Stomach (tissue), 9 donors: ENCODE data around the gene EPB41L2. TPM values are rescaled to one million over a fixed set of nuclear protein-coding genes. Genes with fewer than 3 reads are reported as not detected.
A peak's percentile ranks its signal among the peaks of the same experiment; 100 is the strongest.

Experiments used
- DNase-seq, 2 donors: peaks; one replicate each; pipeline versions ENCODE4 v3.0.0 to v3.0.0-alpha.2; 2013 to 2019
- H3K27ac ChIP-seq, 5 donors: fragments of 200-600 bp in 4 of 5; sonication (generic) in 4 of 5; one replicate each; pipeline ENCODE4 v1.5.1; 2013 to 2019; ENCODE audit warnings: mild to moderate bottlenecking in 1 of 5, moderate library complexity in 1 of 5
- H3K27me3 ChIP-seq, 3 donors: fragments of 200-600 bp; sonication (generic); one replicate each; pipeline ENCODE4 v1.5.1; 2017 to 2019; ENCODE audit warnings: mixed run types in 1 of 3
- H3K36me3 ChIP-seq, 4 donors: fragments of 200-600 bp; sonication (generic); 1 replicate in 3 of 4; 2 replicates in 1 of 4; pipeline ENCODE4 v1.5.1; 2016 to 2019
- H3K4me1 ChIP-seq, 4 donors: fragments of 200-600 bp; sonication (generic); one replicate each; pipeline ENCODE4 v1.5.1; 2016 to 2019
- H3K4me3 ChIP-seq, 4 donors: fragments of 200-600 bp; sonication (generic) in 3 of 4; one replicate each; pipeline ENCODE4 v1.5.1; 2016 to 2019; ENCODE audit warnings: mild to moderate bottlenecking in 1 of 4
- H3K9me3 ChIP-seq, 4 donors: fragments of 200-600 bp; sonication (generic); one replicate each; pipeline ENCODE4 v1.5.1; 2016 to 2019
- CTCF ChIP-seq, 7 experiments: fragments of 450-650 bp in 4 of 7; fragments of 200-600 bp in 3 of 7; sonication (generic) in 3 of 7; IDR thresholded peaks; one replicate each; pipeline ENCODE4 v1.5.1; 2016 to 2019; ENCODE audit warnings: antibody characterized with exemption in 7 of 7, control low read depth in 2 of 7, mild to moderate bottlenecking in 1 of 7
- EP300 ChIP-seq: sonication (generic); formaldehyde crosslinking; IDR thresholded peaks from one replicate; pipeline ENCODE4 v1.6.1; 2017; ENCODE audit warnings: antibody characterized with exemption
- POLR2A ChIP-seq, 4 donors: fragments of 450-650 bp; IDR thresholded peaks; one replicate each; pipeline ENCODE4 v1.6.1; 2016; ENCODE audit warnings: antibody characterized with exemption in 4 of 4, control low read depth in 2 of 4, mild to moderate bottlenecking in 1 of 4, moderate library complexity in 1 of 4
- POLR2AphosphoS5 ChIP-seq, 3 donors: sonication (generic); formaldehyde crosslinking; IDR thresholded peaks; one replicate each; pipeline ENCODE4 v1.6.1; 2016; ENCODE audit warnings: antibody characterized with exemption in 3 of 3
- WGBS, 5 donors: extraction: QIAGEN DNeasy Blood & Tissue Kit in 3 of 5; methylation state at CpG; one replicate each; pipeline versions ENCODE4 v1.1.5 to v1.1.7; 2013 to 2018; 5-methylcytosine and 5-hydroxymethylcytosine counted together
- intact Hi-C: fragments of 100-400 bp; cut with DNase I; formaldehyde crosslinking; loops from one replicate; pipeline ENCODE4 v1.15.1; 2023; ENCODE audit warnings: low total_unique reads
- polyA plus RNA-seq, 3 donors: library from polyadenylated mRNA; stranded (reverse); fragments of 200-250 nt; gene quantifications; one replicate each; pipeline ENCODE4 v1.2.3, GENCODE V29; 2013
- total RNA-seq, 5 donors: library from RNA; depleted of rRNA; stranded (reverse); fragments of >200 nt; gene quantifications; one replicate each; pipeline versions ENCODE4 v1.1.0 to v1.2.3, GENCODE V29; 2014 to 2016
- donor health status: healthy with polysubstance abuse.
- donor health status: Bipolar disorder and iron deficiency.
- donor health status: healthy.

Gene EPB41L2
- total and polyA plus RNA-seq, 8 donors: 12.5 to 238 (median 30.2) TPM

GRCh38 chr6:131049608-131050007 lies 13.4 kb downstream of the EPB41L2 start:
- 81 to 97% (median 93%) methylated on average over 3 of the region's 3 CpGs for WGBS, 5 donors
- intact Hi-C loops: no loop called here
- H3K4me1 ChIP-seq: peaks cover 0 to 4% (median 0%) of the 10 kb centered on the region in 4 donors
- peaks cover 0 to 11% (median 4%) of the 10 kb centered on the region in 4 donors for H3K36me3 ChIP-seq
- DNase-seq: peak in 1 of 2 donors; percentile 12
- H3K27me3 ChIP-seq: no peaks in the 10 kb centered on the region
- no peak overlapping the region for H3K4me3 ChIP-seq
- no peak overlapping the region for H3K27ac ChIP-seq
- peaks cover 10 to 16% (median 13%) of the 10 kb centered on the region in 4 donors for H3K9me3 ChIP-seq
- TF ChIP-seq CTCF (IDR thresholded peaks at IDR 0.05): no peak
- TF ChIP-seq EP300: no peak
- TF ChIP-seq POLR2AphosphoS5 (IDR thresholded peaks at IDR 0.05): no peak
- no peak for TF ChIP-seq POLR2A (IDR thresholded peaks at IDR 0.05)

DNA sequence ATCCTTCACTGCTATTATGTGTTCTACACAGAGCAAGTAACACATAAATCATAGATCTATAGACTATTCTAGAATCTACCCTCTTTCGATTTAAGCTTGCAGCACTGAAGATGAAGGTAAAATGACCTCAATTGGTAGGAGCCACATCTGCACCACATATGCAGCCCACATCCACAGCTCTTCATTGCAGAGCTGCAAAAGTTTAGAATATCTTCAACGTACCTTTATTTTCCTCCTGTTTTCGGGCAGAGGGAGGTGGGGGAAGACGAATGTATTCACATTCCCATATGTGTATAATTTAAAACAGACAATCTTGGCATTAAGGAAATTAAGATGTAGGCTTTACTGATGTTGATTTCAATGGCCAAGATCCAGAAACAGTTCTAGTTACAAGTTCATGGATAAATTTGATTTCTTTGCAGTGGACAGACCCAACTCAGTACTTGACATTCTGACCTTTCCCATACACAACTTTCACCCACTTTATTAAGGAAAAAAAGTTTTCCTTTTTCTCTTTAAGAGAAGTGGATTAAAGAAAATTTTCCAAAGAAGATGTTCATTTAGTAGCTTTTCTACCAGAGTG lies 14.0 kb downstream of the EPB41L2 start:
- Histone ChIP-seq H3K27me3 (no peaks in the 10 kb centered on the region), H3K36me3 (peaks cover 0 to 6% (median 2%) of the 10 kb centered on the region in 4 donors), H3K4me3 (no peak overlapping the region), H3K27ac (no peak overlapping the region), H3K4me1 (peaks cover 0 to 4% (median 0%) of the 10 kb centered on the region in 4 donors), H3K9me3 (peaks cover 4 to 10% (median 8%) of the 10 kb centered on the region in 4 donors)
- 78 to 89% (median 86%) methylated on average over 4 of the region's 4 CpGs for WGBS, 5 donors
- intact Hi-C loops: no loop called here
- peak in 1 of 2 donors; percentile 13 for DNase-seq
- TF ChIP-seq CTCF (IDR thresholded peaks at IDR 0.05) (no peak), POLR2A (IDR thresholded peaks at IDR 0.05) (no peak), EP300 (no peak), POLR2AphosphoS5 (IDR thresholded peaks at IDR 0.05) (no peak)

DNA sequence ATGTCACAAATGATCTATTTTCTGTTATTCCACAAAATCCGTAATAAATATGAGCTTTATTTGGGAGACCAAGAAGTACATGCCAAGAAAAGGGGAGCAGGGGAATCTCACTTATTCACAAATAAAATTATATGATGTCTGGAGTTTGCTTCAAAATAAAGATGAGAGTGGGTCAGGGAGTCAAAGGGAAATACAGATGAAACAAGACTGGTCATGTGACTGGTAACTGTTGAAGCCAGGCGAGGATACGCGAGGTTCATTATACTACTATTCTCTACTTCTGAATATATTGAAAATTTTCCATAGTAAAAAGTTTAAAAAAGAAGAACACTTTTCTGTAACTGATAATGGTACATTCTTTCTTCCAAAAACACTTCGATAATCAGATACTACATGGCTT lies 14.6 kb downstream of the EPB41L2 start:
- no peak overlapping the region for H3K4me3 ChIP-seq
- no peaks in the 10 kb centered on the region for H3K36me3 ChIP-seq
- no peak overlapping the region for H3K27ac ChIP-seq
- TF ChIP-seq EP300: no peak
- no peak for TF ChIP-seq POLR2AphosphoS5 (IDR thresholded peaks at IDR 0.05)
- TF ChIP-seq POLR2A (IDR thresholded peaks at IDR 0.05): no peak
- no peak for TF ChIP-seq CTCF (IDR thresholded peaks at IDR 0.05)
- DNase-seq: no peak
- 88 to 95% (median 92%) methylated on average over 5 of the region's 5 CpGs for WGBS, 5 donors
- intact Hi-C loops: no loop called here
- H3K4me1 ChIP-seq: peaks cover 0 to 4% (median 0%) of the 10 kb centered on the region in 4 donors
- H3K27me3 ChIP-seq: no peaks in the 10 kb centered on the region
- H3K9me3 ChIP-seq: peaks cover 0 to 4% (median 2%) of the 10 kb centered on the region in 4 donors

- no peaks in the 10 kb centered on the region for H3K36me3 ChIP-seq
- peaks cover 0 to 6% (median 2%) of the 10 kb centered on the region in 4 donors for H3K4me1 ChIP-seq
- no peaks in the 10 kb centered on the region for H3K9me3 ChIP-seq
- H3K4me3 ChIP-seq: no peak overlapping the region
- no peak overlapping the region for H3K27ac ChIP-seq
- TF ChIP-seq CTCF (IDR thresholded peaks at IDR 0.05): no peak
- no peak for TF ChIP-seq POLR2A (IDR thresholded peaks at IDR 0.05)
- no peak for TF ChIP-seq EP300
- no peak for TF ChIP-seq POLR2AphosphoS5 (IDR thresholded peaks at IDR 0.05)
- intact Hi-C loops: no loop called here
- WGBS, 5 donors: 76 to 92% (median 84%) methylated on average over 2 of the region's 2 CpGs
- H3K27me3 ChIP-seq: no peaks in the 10 kb centered on the region
- no peak for DNase-seq
These were observed 17.9 kb downstream of the EPB41L2 start for GRCh38 chr6:131045139-131045538.
